K562 (cell line): ENCODE measurements around the gene DAAM1. TPM values are rescaled to one million over a fixed set of nuclear protein-coding genes. Genes with fewer than 3 reads are reported as not detected.
A peak's percentile ranks its signal among the peaks of the same experiment; 100 is the strongest.

Experiments
- ARID1B ChIP-seq: fragments of 450-650 bp; IDR thresholded peaks from 2 replicates; pipeline ENCODE4 v1.6.1; 2016; ENCODE audit warnings: antibody characterized with exemption, mild to moderate bottlenecking, inconsistent platforms
- CBFB ChIP-seq: sonication (generic); formaldehyde crosslinking; IDR thresholded peaks from 2 replicates; pipeline ENCODE4 v1.4.0; 2020; ENCODE audit warnings: mild to moderate bottlenecking, missing genetic modification reagents
- CEBPG ChIP-seq, 3 experiments: fragments of 200-800 bp in 1 of 3; sonication (Bioruptor generic) in 1 of 3; sonication (generic) in 1 of 3; formaldehyde crosslinking in 1 of 3; IDR thresholded peaks in 2 of 3; conservative IDR thresholded peaks in 1 of 3; 2 replicates each; pipeline versions ENCODE4 v1.6.1 to v1.8.0; 2016 to 2022; ENCODE audit warnings: missing compliant biosample characterization in 2 of 3, missing genetic modification characterization in 2 of 3, mild to moderate bottlenecking in 1 of 3, missing genetic modification reagents in 1 of 3
- CREB3 ChIP-seq: fragments of 450-650 bp; conservative IDR thresholded peaks from 2 replicates; pipeline ENCODE4 v1.6.1; 2016; ENCODE audit warnings: missing genetic modification characterization, low read depth, mild to moderate bottlenecking, missing compliant biosample characterization, moderate library complexity
- ESRRB ChIP-seq: fragments of 250-450 bp; sonication (Bioruptor Pico); IDR thresholded peaks from 2 replicates; pipeline ENCODE4 v1.5.0; 2020; ENCODE audit warnings: mild to moderate bottlenecking, moderate library complexity, borderline replicate concordance
- FOS ChIP-seq: IDR thresholded peaks from 3 replicates; pipeline ENCODE4 v1.6.1; 2011; ENCODE audit not compliant: insufficient read length; ENCODE audit errors: extremely low read depth
- GTF2A2 ChIP-seq: IDR thresholded peaks from 2 replicates; pipeline ENCODE4 v1.6.1; 2016; ENCODE audit warnings: mild to moderate bottlenecking, missing genetic modification characterization, missing compliant biosample characterization
- HDAC2 ChIP-seq: fragments of 450-650 bp; IDR thresholded peaks from 2 replicates; pipeline ENCODE4 v1.6.1; 2016; ENCODE audit warnings: mild to moderate bottlenecking
- KDM4B ChIP-seq, 2 experiments: fragments of 450-650 bp in 1 of 2; sonication (generic) in 1 of 2; IDR thresholded peaks; 2 replicates each; pipeline ENCODE4 v1.6.1; 2016 to 2017; ENCODE audit warnings: borderline replicate concordance in 2 of 2, antibody characterized with exemption in 1 of 2, low read depth in 1 of 2, mild to moderate bottlenecking in 1 of 2
- MCM2 ChIP-seq: fragments of 450-650 bp; IDR thresholded peaks from 2 replicates; pipeline ENCODE4 v1.6.1; 2017; ENCODE audit warnings: low read depth, mild to moderate bottlenecking
- MED1 ChIP-seq: sonication (generic); formaldehyde crosslinking; IDR thresholded peaks from 2 replicates; pipeline ENCODE4 v1.8.1; 2023; ENCODE audit warnings: missing genetic modification reagents, borderline replicate concordance
- NFIX ChIP-seq: fragments of 250-450 bp; sonication (Bioruptor Pico); IDR thresholded peaks from 2 replicates; pipeline ENCODE4 v1.4.0; 2020; ENCODE audit warnings: low read depth, mild to moderate bottlenecking, moderate library complexity
- PTRF ChIP-seq: fragments of 450-650 bp; IDR thresholded peaks from 2 replicates; pipeline ENCODE4 v1.6.1; 2016; ENCODE audit warnings: mild to moderate bottlenecking, missing genetic modification characterization, missing compliant biosample characterization
- TBP ChIP-seq: optimal IDR thresholded peaks from 2 replicates; pipeline ENCODE3; 2011; ENCODE audit warnings: low read depth, low read length, improper control_type of control experiment
- THRB ChIP-seq: fragments of 450-650 bp; formaldehyde crosslinking; conservative IDR thresholded peaks from 2 replicates; pipeline ENCODE4 v1.4.0; 2022; ENCODE audit warnings: mild to moderate bottlenecking, missing genetic modification characterization
- ZBTB49 ChIP-seq: sonication (generic); formaldehyde crosslinking; IDR thresholded peaks from 2 replicates; pipeline ENCODE4 v1.8.0; 2022; ENCODE audit warnings: missing genetic modification reagents, mild to moderate bottlenecking, borderline replicate concordance
- ZFP91 ChIP-seq: sonication (generic); formaldehyde crosslinking; IDR thresholded peaks from 2 replicates; pipeline ENCODE4 v1.8.0; 2022; ENCODE audit warnings: mild to moderate bottlenecking, missing genetic modification reagents
- ZNF143 ChIP-seq: sonication (generic); formaldehyde crosslinking; IDR thresholded peaks from 2 replicates; pipeline ENCODE4 v1.9.0; 2022; ENCODE audit warnings: mild to moderate bottlenecking, missing genetic modification reagents
- ZNF277 ChIP-seq: fragments of 250-450 bp; sonication (Bioruptor Pico); IDR thresholded peaks from 2 replicates; pipeline ENCODE4 v1.8.0; 2022; ENCODE audit warnings: inconsistent platforms, mild to moderate bottlenecking, moderate library complexity, borderline replicate concordance
- ZNF436 ChIP-seq: fragments of 250-450, 450-650 bp; sonication (Bioruptor Pico); formaldehyde crosslinking; IDR thresholded peaks from 2 replicates; pipeline ENCODE4 v1.7.0; 2020; ENCODE audit warnings: mild to moderate bottlenecking
- polyA plus RNA-seq, 8 experiments: library from polyadenylated mRNA; depleted of rRNA in 4 of 8; stranded (reverse) in 5 of 8; unstranded in 3 of 8; fragments of >200 nt; fragmentation: Nextera tagmentation in 2 of 8; fragmentation: Illumina TruSeq in 1 of 8; extraction: Ambion mirVana in 2 of 8; extraction: Trizol in 1 of 8; gene quantifications; 2 replicates each; pipeline versions ENCODE4 v1.2.1 to v1.2.3, GENCODE V29; 2011 to 2014; ENCODE audit warnings: inconsistent platforms in 1 of 8, missing spikeins in 1 of 8
- total RNA-seq, 7 experiments: library from RNA; depleted of rRNA in 6 of 7; stranded (reverse); fragments of >200 nt in 6 of 7; fragmentation: Illumina TruSeq in 2 of 7; extraction: Trizol in 2 of 7; gene quantifications; 2 replicates each; pipeline versions ENCODE4 v1.2.1 to v1.2.3, GENCODE V29; 2011 to 2021; ENCODE audit warnings: low replicate concordance in 1 of 7

DAAM1 gene
- total and polyA plus RNA-seq, 9 of the 15 experiments (the other 6 are each of a cell fraction or from before 2014, with no cell fraction given): 3.6 to 11.6 (median 6.7) TPM

- TF ChIP-seq ZBTB49: no peak
- no peak for TF ChIP-seq MCM2
- no peak for TF ChIP-seq TBP
- TF ChIP-seq ZFP91 (CRISPR knock-in tag): no peak
- TF ChIP-seq THRB (CRISPR knock-in tag): no peak
- no peak for TF ChIP-seq ZNF436 (CRISPR knock-in tag)
- TF ChIP-seq ZNF277 (CRISPR knock-in tag): no peak
- no peak for TF ChIP-seq NFIX (CRISPR knock-in tag)
- TF ChIP-seq KDM4B (IDR thresholded peaks at IDR 0.05; ENCODE audit: borderline replicate concordance in 2 of 2, low read depth in 1 of 2): no peak
- TF ChIP-seq GTF2A2 (tag): no peak
- TF ChIP-seq CBFB (CRISPR knock-in tag): no peak
- no peak for TF ChIP-seq PTRF (tag)
- TF ChIP-seq ESRRB (CRISPR knock-in tag): no peak
- TF ChIP-seq HDAC2: peak; percentile 91; the same call in 1 of the 2 replicates
- no peak for TF ChIP-seq CEBPG (CRISPR knock-in tag; IDR thresholded peaks at IDR 0.05)
- peak; percentile 53 to 57; a peak in 2 of 4 replicates for TF ChIP-seq CEBPG (tag; conservative IDR thresholded peaks at IDR 0.05 in 1 of 2, IDR thresholded peaks at IDR 0.05 in 1 of 2)
- TF ChIP-seq ZNF143 (CRISPR knock-in tag): no peak
- TF ChIP-seq FOS: no peak
- 0 out of 2 replicates have a peak, but pooled peaks have one; percentile 16 for TF ChIP-seq ARID1B
- no peak for TF ChIP-seq CREB3
- no peak for TF ChIP-seq MED1 (CRISPR knock-in tag)
These were observed 122.2 kb downstream of the DAAM1 start (continued) for GRCh38 chr14:59310633-59311032.
